Measurements from ENCODE around the gene MRPL32.

The MRPL32 gene

DNA sequence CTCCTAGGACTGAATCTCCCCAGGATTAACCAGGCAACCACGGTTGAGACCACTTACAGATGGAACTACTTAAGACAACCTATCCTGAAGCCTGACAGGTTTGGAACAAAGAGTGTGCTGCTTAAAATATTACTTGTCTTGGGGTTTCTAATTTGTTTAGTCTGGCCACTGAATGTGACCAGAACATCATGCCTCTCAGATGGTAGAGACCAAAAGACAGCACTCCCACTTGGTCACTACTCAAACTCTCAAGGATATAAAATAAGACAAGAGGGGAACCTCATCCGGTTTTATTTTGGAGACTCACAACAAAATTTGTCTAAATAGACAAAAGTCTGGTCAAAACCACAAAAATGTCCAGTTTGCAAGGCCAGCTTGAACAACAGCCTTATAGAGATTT lies 15.3 kb downstream of the MRPL32 start:
- no peak overlapping the region for H3K9ac ChIP-seq (ENCODE audit: low read length)
- TF ChIP-seq CTCF (IDR thresholded peaks at IDR 0.05; ENCODE audit: insufficient read depth, low read length, poor library complexity, severe bottlenecking) (no peak), EZH2phosphoT487 (conservative IDR thresholded peaks at IDR 0.05; ENCODE audit: low read length) (no peak)

DNA sequence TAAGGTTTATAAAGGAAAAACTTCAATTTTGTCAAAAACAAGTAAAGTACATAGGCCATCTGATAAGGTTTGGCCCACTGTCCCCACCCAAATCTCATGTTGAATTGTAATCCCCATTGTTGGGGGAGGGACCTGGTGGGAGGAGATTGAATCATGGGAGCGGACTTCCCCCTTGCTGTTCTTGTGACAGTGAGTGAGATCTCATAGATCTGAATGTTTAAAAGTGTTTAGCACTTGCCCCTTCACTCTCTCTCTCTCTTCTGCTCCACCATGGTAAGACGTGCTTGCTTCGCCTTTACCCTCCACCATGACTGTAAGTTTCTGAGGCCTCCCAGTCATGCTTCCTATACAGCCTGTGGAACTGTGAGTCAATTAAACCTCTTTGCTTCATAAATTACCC lies 18.2 kb downstream of the MRPL32 start:
- Histone ChIP-seq H3F3A (ENCODE audit: insufficient read depth) (no peaks in the 10 kb centered on the region), H3K9me3 (ENCODE audit: insufficient read depth, low read length) (0 out of 2 replicates have a peak, but pooled peaks cover under 1% of the 10 kb centered on the region), H3K9ac (ENCODE audit: low read length) (no peak overlapping the region), H4K20me1 (ENCODE audit: low read depth, low read length) (no peaks in the 10 kb centered on the region), H3K79me2 (ENCODE audit: insufficient read depth, low read length) (no peaks in the 10 kb centered on the region), H3K27ac (ENCODE audit: low read depth, low read length) (no peak overlapping the region), H3K9me2 (replicated peaks; ENCODE audit: insufficient read depth, low read length) (no peaks in the 10 kb centered on the region), H3K4me2 (ENCODE audit: low read depth, low read length, poor library complexity, severe bottlenecking) (no peak overlapping the region), H3K36me3 (ENCODE audit: low read length) (0 out of 2 replicates have a peak, but pooled peaks cover 2% of the 10 kb centered on the region), H3K4me3 (ENCODE audit: insufficient read depth, low read length, poor library complexity, severe bottlenecking) (no peak overlapping the region), H2AFZ (ENCODE audit: low read depth, low read length, severe bottlenecking) (no peak overlapping the region), H3K27me3 (ENCODE audit: low read length) (no peaks in the 10 kb centered on the region)
- no peak for TF ChIP-seq CTCF (IDR thresholded peaks at IDR 0.05; ENCODE audit: insufficient read depth, low read length, poor library complexity, severe bottlenecking)
- no peak for TF ChIP-seq EZH2phosphoT487 (conservative IDR thresholded peaks at IDR 0.05; ENCODE audit: low read length)

More for the DNA sequence above, 15.3 kb downstream of the MRPL32 start:
- H3K4me2 ChIP-seq (ENCODE audit: low read depth, low read length, poor library complexity, severe bottlenecking) = no peak overlapping the region
- H4K20me1 ChIP-seq (ENCODE audit: low read depth, low read length) = no peaks in the 10 kb centered on the region
- no peaks in the 10 kb centered on the region for H3K36me3 ChIP-seq (ENCODE audit: low read length)
- no peak overlapping the region for H3K27ac ChIP-seq (ENCODE audit: low read depth, low read length)
- no peaks in the 10 kb centered on the region for H3K9me2 ChIP-seq (replicated peaks; ENCODE audit: insufficient read depth, low read length)
- H3F3A ChIP-seq (ENCODE audit: insufficient read depth) = no peaks in the 10 kb centered on the region
- H3K4me3 ChIP-seq (ENCODE audit: insufficient read depth, low read length, poor library complexity, severe bottlenecking) = no peak overlapping the region
- H2AFZ ChIP-seq (ENCODE audit: low read depth, low read length, severe bottlenecking) = no peak overlapping the region
- H3K27me3 ChIP-seq (ENCODE audit: low read length) = no peaks in the 10 kb centered on the region
- H3K9me3 ChIP-seq (ENCODE audit: insufficient read depth, low read length) = no peaks in the 10 kb centered on the region
- no peaks in the 10 kb centered on the region for H3K79me2 ChIP-seq (ENCODE audit: insufficient read depth, low read length)

DNA sequence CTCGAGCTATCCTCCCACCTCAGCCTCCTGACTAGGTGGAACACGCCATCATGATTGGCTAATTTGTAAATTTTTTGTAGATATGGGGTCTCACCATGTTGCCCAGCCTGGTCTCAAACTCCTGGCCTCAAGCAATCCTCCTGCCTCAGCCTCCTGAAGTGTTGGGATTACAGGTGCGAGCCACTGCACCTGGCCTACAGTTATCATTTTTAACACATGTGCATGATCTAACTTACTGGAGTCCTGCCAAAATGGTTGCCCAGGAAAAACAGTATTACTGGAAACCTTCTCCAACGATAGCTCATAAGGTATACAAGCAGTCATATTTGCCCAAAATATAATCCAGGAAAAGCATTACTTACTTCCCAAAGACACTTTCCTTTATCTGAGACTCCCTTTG lies 20.2 kb downstream of the MRPL32 start:
- no peaks in the 10 kb centered on the region for H3K9me2 ChIP-seq (replicated peaks; ENCODE audit: insufficient read depth, low read length)
- no peak overlapping the region for H3K27ac ChIP-seq (ENCODE audit: low read depth, low read length)
- no peak overlapping the region for H2AFZ ChIP-seq (ENCODE audit: low read depth, low read length, severe bottlenecking)
- H3K4me2 ChIP-seq (ENCODE audit: low read depth, low read length, poor library complexity, severe bottlenecking) = no peak overlapping the region
- TF ChIP-seq EZH2phosphoT487 (conservative IDR thresholded peaks at IDR 0.05; ENCODE audit: low read length) = no peak
- TF ChIP-seq CTCF (IDR thresholded peaks at IDR 0.05; ENCODE audit: insufficient read depth, low read length, poor library complexity, severe bottlenecking) = no peak
- no peaks in the 10 kb centered on the region for H3K79me2 ChIP-seq (ENCODE audit: insufficient read depth, low read length)
- no peaks in the 10 kb centered on the region for H3F3A ChIP-seq (ENCODE audit: insufficient read depth)
- H3K9me3 ChIP-seq (ENCODE audit: insufficient read depth, low read length) = peaks cover 10% of the 10 kb centered on the region; the same call in 1 of the 2 replicates
- H3K4me3 ChIP-seq (ENCODE audit: insufficient read depth, low read length, poor library complexity, severe bottlenecking) = no peak overlapping the region
- no peaks in the 10 kb centered on the region for H3K27me3 ChIP-seq (ENCODE audit: low read length)
- H4K20me1 ChIP-seq (ENCODE audit: low read depth, low read length) = no peaks in the 10 kb centered on the region
- no peak overlapping the region for H3K9ac ChIP-seq (ENCODE audit: low read length)
- H3K36me3 ChIP-seq (ENCODE audit: low read length) = peaks cover 5% of the 10 kb centered on the region; the same call in 1 of the 2 replicates
